ENCODE results near the gene PRXL2C.

DNA sequence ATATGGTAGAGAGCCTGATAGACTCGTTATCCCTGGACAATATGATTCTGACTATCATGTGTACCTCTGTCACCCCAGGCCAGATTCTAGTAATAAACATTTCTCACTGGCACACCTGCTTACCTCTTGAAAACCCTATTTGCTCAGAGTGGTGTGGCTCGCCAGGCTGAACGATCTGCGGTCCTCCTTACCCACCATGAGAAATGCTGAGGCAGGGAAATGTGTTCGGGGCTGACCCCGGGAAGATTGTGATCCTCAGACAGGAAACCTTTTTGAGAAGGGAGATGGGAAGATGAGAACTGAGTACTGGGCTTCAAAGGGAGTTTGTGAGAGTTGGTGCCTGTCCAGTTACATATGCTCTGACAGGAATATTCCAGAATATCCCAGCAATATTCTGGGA is 10.7 kb upstream of the PRXL2C start:
- TF ChIP-seq, protein P1, sequence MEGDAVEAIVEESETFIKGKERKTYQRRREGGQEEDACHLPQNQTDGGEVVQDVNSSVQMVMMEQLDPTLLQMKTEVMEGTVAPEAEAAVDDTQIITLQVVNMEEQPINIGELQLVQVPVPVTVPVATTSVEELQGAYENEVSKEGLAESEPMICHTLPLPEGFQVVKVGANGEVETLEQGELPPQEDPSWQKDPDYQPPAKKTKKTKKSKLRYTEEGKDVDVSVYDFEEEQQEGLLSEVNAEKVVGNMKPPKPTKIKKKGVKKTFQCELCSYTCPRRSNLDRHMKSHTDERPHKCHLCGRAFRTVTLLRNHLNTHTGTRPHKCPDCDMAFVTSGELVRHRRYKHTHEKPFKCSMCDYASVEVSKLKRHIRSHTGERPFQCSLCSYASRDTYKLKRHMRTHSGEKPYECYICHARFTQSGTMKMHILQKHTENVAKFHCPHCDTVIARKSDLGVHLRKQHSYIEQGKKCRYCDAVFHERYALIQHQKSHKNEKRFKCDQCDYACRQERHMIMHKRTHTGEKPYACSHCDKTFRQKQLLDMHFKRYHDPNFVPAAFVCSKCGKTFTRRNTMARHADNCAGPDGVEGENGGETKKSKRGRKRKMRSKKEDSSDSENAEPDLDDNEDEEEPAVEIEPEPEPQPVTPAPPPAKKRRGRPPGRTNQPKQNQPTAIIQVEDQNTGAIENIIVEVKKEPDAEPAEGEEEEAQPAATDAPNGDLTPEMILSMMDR (conservative IDR thresholded peaks at IDR 0.05; ENCODE audit: low read length), result no peak
- no peak for TF ChIP-seq EZH2phosphoT487 (IDR thresholded peaks at IDR 0.05; ENCODE audit: borderline replicate concordance, low read depth, low read length)
